CD4-positive, alpha-beta T cell treated with Interleukin-6 at 100 ng/mL for 8 hours (primary cell): Measurements from ENCODE around the gene TRIML1.

Source experiments
- DNase-seq: peaks from one replicate; pipeline ENCODE4 v3.0.0-alpha.2; 2020; ENCODE audit warnings: mixed read lengths, low spot score

TRIML1 gene

GRCh38 chr4:188139141-188139540 lies at the start of gene TRIML1:
Gene TRIML1, plus strand, starts transcription at chr4:188139441. Its CDS starts 118 bp downstream, at chr4:188139559.
- no peak for DNase-seq

DNA sequence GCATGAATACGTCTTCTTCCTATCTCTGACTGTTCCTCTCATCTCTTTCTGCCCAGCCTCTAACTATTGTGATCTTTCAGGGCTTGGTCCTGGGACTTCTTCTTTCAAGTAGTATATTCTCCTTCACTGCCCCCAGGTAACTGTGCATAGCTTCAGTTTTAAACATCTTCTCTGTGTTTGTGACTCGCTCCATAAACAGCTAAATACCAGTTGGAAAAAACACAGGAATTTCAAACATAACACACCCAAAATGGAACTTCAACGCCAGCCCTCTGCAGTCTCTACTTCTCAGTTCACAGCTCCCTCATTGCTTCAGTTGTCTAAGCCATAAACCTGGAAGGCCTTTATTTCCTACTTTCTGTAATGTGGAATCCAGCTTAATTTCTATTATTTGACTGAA lies 46.4 kb upstream of the TRIML1 start:
- DNase-seq, result no peak

DNA sequence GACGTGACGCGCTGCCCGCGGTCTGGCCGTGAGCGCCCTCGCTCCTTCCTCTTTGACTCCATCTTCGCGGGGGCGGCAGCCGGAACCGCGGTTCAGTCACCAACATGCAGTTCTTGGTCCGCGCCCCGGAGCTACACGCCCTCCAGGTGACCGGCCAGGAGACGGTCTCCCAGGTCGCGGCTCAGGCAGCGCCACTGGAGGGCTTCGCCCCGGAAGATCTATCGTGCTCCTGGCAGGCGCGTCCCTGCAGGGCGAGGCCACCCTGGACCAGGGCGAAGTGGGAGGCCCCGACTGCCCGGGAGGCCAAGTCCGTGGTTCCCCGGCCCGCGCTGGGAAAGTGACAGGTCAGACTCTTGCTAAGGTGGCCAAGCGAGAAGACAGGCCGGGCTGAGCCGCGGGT lies 32.8 kb upstream of the TRIML1 start:
- DNase-seq, result no peak

GRCh38 chr4:188107931-188108843 lies 31.1 kb upstream of the TRIML1 start:
- DNase-seq, result no peak

DNA sequence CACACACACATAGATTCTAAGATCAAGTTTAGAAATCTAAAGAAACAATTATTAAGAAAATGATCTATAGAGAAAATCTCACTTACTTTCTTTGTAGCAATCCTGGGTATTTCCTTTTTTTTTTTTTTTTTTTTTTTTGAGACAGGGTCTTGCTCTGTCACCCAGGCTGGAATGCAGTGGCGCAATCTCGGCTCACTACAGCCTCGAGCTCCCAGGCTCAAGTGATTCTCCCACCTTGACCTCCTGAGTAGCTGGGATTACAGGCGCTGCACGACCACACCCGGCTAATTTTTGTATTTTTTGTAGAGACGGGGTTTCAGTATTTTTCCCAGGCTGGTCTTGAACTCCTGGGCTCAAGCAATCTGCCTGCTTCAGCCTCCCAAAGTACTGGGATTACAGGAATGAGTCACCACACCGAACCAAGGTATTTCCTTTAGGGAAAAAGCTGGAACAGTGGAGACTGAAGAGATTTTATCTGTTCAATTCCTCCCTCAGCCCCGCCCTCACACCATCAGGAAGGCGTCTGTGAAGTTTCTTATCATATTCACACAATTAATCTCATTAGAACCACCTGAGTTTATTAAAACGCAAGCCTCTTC lies 30.0 kb upstream of the TRIML1 start, which contains the start of gene TRIML2:
Gene TRIML2, minus strand, starts transcription at position 447 of the 599 bp plus-strand sequence. CDS start 4,235 bp downstream, outside the sequence.
- DNase-seq, result no peak

DNA sequence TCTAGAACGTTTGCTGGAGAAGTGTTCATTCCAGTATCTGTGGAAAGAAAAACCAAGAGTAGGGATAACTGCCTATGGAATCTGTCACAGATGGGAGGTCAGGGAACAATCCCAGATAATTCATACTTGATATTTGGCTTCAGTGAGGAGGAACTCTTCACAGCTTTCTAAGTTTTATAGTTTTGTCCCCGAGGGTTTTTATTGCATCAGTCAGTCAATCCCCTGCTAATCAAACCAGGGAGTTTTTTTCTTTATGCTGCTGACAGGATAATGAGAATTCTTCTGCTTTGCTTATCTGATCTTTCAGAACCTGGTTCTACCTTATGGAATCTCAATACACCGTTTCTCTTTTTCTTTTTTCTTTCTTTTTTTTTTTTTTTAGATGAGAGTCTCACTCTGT lies 29.2 kb upstream of the TRIML1 start:
- no peak for DNase-seq

DNA sequence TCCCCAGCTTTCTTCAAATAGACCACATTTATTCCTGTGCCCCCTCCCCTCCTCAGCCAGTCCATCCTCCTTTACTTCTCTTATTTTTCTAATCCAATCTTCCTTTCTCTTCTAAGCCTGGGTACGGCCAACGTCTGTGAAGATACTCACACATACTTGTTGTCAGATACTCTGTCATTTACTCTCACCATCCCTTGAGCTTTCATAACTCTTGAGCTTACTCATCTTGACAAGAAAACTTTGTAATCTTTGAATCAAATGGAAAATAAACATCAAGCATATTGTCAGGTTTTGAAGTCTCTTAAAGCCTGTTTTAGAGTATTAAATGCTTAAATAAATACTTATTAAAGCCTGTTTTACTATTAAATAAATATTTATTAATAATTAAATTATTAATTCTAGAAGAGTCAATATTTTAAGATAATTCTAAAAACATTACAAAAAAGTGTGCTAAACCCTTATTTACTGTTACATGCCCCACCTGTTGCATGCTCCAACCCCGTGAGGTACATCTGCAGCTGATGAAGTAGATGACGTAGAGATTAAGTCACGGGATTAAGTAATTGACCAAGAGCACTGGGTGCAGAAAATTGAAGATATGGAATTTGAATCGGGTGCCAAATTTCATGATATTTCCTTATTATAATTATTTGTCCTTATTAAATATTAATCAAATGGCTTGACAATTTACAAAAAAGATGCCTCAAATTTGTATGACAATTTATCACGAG lies 28.3 kb upstream of the TRIML1 start:
- DNase-seq, result no peak

DNA sequence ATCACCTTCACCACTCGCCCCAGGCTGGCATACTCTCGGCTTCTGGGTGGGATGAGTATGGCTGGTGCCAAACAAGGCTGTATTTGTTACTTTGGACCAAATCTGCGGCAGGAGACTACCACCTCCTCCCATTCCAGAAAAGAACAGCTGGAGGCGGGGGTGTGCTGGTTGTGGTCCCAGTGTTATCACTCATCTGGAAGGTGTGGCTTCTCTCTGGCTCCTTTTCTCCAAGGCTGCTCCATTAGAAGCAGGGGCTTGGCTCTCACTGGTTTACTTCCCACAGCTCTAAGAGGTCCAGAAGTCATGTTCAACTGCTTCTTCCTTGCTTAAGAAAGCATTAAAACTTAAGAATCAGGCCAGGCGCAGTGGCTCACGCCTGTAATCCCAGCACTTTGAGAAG lies 27.3 kb upstream of the TRIML1 start:
- no peak for DNase-seq

- no peak for DNase-seq
Observed at GRCh38 chr4:188113156-188113555, 26.1 kb upstream of the TRIML1 start.

DNA sequence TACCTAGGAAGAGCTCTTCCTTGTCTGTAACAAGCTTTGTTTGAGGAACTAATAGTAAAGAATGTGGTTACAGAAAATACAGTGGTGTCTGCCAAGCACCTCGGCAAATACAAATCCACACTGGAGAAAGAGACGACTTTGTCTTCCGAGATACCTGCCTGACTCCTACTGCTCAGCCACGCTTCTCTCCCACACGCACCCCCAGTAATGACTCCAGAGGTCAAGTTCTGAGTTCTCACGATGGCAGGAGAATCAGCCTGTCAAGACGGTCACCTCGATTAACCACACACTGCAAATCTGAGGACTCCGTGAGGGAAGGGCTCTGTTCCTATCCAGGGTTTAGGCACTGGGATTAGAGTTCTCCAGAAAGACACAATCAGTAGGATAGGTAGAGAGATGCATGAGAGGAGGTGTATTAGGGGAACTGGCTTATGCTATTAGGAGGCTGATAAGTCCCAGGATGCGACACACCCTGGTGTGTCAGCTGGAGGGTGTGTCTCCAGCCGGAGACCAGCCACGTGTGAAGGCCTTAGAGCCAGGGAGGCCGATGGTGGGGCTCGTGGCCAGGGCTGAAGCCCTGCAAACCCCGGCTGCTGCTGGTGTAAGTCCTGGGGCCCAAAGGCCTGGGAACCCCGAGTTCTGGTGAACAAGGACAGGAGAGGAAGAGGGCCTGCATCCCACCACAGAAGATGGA lies 21.5 kb upstream of the TRIML1 start:
- DNase-seq, result no peak

DNA sequence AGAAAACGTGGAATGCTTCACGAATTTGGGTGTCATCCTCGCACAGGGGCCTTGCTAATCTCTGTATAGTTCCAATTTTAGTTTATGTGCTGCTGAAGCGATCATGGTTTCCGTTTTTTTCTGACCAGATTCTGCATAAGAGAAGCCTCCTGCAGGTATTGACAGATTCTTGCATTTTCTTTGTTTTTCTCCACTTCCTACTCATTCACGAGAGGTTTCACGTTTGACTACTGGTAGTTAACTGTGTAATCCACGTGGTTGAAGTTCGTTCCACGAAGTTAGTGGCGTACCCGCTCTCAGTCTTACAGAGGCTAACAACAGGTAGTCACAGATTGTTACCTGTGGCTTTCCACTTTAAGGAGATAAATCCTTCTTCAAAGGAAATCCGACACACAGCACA lies 17.7 kb upstream of the TRIML1 start:
- no peak for DNase-seq

DNA sequence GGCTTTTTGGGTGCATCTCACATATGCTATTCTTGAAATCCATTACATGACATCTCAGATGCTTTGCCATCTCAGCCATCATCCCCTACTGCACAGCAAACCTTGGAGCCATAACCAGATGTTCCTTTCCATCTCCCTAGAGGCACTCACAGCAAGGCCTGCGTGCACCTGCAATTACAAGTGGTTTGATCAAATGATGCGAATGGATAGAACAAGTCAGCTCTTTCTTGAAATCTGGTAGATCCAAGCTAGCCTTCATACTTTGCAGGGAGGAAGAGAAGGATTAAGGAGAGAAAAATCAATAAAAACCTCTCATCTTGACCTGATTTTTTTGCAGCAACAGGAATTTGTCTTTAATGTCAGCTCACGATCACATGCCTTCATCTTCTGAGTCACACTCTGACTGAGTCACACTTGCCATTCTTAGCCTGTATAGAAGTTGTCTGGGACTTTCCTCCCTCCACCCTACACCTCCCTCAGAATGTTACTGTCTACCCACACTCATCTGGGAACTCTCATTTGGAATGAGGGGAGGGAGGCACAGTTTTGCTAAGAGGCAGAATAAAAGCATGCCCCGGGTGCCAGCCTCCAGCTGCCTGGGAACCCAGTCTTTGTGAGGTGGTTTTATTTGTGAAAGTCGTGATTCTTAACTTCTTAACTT lies 11.9 kb upstream of the TRIML1 start:
- no peak for DNase-seq

GRCh38 chr4:188130355-188130754 lies 8.9 kb upstream of the TRIML1 start:
- DNase-seq, result no peak

DNA sequence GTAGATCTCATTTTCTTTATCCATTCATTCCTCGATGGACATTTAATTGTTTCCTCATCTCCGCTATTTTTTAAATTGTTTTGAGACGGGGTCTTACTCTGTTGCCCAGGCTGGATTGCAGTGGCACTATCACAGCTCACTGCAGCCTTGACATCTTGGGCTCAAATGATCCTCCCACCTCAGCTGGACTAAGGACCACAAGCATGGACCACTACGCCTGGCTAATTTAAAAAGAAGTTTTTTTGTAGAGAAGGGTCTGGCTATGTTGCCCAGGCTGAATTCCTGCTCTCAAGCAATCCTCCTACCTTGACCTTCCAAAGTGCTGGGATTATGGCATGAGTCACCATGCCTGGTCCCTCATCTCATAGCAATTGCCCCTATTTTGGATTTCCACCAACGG lies 7.0 kb upstream of the TRIML1 start:
- DNase-seq, result no peak

DNA sequence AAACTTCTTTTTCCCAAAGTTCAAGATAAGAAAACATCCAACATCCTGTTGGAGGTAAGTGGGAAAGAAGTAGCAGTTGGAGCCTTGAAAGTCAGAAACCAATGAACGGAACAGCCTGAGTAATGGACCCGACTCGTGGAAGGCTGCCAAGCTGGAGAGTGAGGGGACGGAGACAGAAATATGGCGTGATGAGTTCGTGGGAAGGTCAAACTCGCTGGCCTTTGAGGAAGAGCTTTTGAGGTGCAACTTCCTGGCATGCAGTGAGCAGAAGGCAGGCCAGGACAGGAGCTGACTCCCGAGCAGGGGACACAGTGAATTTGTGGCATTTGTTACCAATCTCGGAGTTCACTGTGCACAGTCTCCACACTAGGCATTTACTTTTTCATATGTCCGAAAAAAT lies 1.0 kb upstream of the TRIML1 start:
- no peak for DNase-seq

DNA sequence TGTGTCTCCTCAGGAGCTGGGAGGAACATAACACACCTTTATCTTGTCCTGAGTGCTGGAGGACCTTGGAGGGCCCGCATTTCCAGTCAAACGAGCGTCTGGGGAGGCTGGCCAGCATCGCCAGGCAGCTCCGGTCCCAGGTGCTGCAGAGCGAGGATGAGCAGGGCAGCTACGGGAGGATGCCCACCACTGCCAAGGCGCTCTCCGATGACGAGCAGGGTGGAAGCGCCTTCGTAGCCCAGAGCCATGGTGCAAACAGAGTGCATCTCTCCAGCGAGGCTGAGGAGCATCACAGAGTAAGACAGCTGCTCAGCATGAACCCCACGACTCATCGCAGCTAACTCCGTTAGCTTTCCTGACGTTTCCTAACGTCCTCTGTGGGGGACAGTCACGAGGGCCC lies 430 bp downstream of the TRIML1 start:
- no peak for DNase-seq

DNA sequence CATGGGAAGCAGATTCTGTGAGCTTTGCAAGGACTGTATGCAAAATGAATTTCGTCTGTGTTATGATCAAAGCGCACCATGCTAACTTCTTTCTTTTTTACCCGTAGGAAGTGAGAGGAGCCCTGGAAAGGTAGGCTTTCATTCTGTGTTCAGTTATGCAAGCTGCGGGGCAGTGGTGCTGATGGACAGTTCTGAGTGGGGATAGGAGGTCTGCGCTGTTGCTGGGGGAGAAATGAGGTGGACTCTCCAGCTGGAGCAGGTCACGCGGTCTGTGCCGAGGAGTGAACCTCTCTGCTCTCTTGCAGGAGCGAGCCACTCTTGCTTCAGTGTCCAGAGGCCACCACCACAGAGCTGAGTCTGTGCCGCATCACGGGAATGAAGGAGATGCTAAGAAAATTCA lies 4.5 kb downstream of the TRIML1 start:
- no peak for DNase-seq

DNA sequence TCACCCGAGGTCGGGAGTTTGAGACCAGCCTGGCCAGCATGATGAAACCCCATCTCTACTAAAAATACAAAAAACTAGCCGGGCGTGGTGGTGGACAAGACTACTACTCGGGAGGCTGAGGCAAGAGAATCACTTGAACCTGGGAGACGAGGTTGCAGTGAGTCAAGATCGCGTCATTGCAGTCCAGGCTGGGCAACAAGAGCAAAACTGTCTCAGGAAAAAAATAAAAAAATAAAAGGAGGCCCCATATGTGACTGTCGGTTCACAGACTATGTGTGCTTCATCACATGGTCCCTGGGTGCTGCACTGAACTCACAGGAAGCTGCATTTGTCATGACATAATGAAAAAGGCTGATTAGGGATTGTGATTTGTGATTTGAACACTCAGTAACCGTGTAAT lies 6.4 kb downstream of the TRIML1 start:
- DNase-seq, result no peak

GRCh38 chr4:188146618-188147017 lies 7.4 kb downstream of the TRIML1 start:
- no peak for DNase-seq

GRCh38 chr4:188147176-188147575 lies 7.9 kb downstream of the TRIML1 start:
- no peak for DNase-seq

DNA sequence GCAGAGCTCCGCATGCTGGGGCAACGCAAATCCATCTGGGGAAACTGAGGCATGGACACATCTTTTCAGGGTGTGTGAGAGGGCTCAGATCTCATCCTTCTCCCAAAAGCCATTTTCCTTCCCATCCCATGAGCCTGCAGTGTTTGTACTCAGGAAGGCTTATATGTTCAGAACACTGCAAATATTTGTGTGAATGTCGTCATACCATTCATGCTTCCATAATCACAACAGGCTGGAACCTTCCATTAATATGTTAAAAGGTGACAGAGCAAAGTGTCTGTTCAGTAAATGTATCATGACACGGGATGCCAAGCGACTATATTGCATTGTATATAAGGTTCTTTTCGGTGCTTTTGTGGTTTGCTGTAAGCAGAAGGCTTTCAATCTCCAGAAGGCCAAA lies 8.5 kb downstream of the TRIML1 start:
- no peak for DNase-seq
